Thoracic aorta (tissue), 2 donors: ENCODE data around the gene MYOM1. TPM values are rescaled to one million over a fixed set of nuclear protein-coding genes. Genes with fewer than 3 reads are reported as not detected.

Experiments
- ATAC-seq: fragments of 150-250 bp; one replicate; pipeline ENCODE4 v1.8.0; 2017; ENCODE audit warnings: low read depth; ENCODE audit not compliant: insufficient number of reproducible peaks, low FRiP score
- DNase-seq: peaks from one replicate; pipeline ENCODE4 v3.0.0-alpha.2; 2020; ENCODE audit warnings: low spot score
- H3K27ac ChIP-seq, 2 donors: fragments of 200-600 bp; sonication (generic); 1 replicate in 1 of 2; 2 replicates in 1 of 2; pipeline ENCODE4 v1.5.1; 2016; ENCODE audit warnings: mild to moderate bottlenecking in 2 of 2, moderate library complexity in 2 of 2
- H3K27me3 ChIP-seq: fragments of 200-600 bp; sonication (generic); replicated peaks from 2 replicates; pipeline ENCODE4 v1.6.0; 2016; ENCODE audit warnings: mild to moderate bottlenecking; ENCODE audit not compliant: insufficient read depth
- H3K36me3 ChIP-seq: fragments of 200-600 bp; sonication (generic); one replicate; pipeline ENCODE4 v1.5.1; 2016
- H3K4me1 ChIP-seq, 2 donors: fragments of 200-600 bp; sonication (generic); 1 replicate in 1 of 2; 2 replicates in 1 of 2; pipeline versions ENCODE4 v1.5.1 to v1.6.0; 2016; ENCODE audit warnings: low read depth in 2 of 2, mild to moderate bottlenecking in 1 of 2; ENCODE audit not compliant: control insufficient read depth in 1 of 2
- H3K4me3 ChIP-seq: fragments of 200-600 bp; sonication (generic); 2 replicates; pipeline ENCODE4 v1.5.1; 2016; ENCODE audit warnings: mild to moderate bottlenecking
- H3K9me3 ChIP-seq: fragments of 200-600 bp; sonication (generic); 2 replicates; pipeline ENCODE4 v1.5.1; 2016
- total RNA-seq, 2 donors: library from RNA; depleted of rRNA; stranded (reverse); fragments of >200 nt; gene quantifications; one replicate each; pipeline versions ENCODE4 v1.1.0 to v1.2.3, GENCODE V29; 2016
- TF ChIP-seq, protein P1 (sequence below): fragments of 200-600 bp; sonication (generic); IDR thresholded peaks from one replicate; pipeline ENCODE4 v1.5.1; 2019; ENCODE audit warnings: antibody characterized with exemption

Gene MYOM1
- total RNA-seq, 2 donors from 2014 or later = 16.1 to 27.2 TPM

DNA sequence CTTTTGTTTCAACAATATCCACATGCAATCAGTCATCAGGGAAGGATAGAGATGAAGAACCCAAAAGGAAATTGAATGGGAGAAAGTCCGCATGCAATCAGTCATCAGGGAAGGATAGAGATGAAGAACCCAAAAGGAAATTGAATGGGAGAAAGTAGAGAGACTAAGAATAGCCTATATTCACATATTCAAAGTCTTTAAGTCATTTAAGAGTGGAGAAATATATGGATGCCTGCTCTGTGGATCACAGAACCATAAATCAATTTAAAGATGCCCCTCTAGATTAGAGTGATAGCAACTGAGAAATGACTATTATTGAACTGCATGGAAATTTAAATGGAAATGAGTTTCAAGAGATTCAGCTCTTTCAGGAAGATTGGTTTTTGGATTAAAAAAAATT is 116.8 kb downstream of the MYOM1 start:
- Histone ChIP-seq H3K27ac (no peak overlapping the region), H3K27me3 (no peaks in the 10 kb centered on the region), H3K36me3 (peaks cover 6% of the 10 kb centered on the region), H3K9me3 (no peaks in the 10 kb centered on the region), H3K4me3 (no peak overlapping the region), H3K4me1 (peaks cover 10 to 21% of the 10 kb centered on the region in 2 donors)
- ATAC-seq (no peak), DNase-seq (no peak)
- TF ChIP-seq, protein P1, sequence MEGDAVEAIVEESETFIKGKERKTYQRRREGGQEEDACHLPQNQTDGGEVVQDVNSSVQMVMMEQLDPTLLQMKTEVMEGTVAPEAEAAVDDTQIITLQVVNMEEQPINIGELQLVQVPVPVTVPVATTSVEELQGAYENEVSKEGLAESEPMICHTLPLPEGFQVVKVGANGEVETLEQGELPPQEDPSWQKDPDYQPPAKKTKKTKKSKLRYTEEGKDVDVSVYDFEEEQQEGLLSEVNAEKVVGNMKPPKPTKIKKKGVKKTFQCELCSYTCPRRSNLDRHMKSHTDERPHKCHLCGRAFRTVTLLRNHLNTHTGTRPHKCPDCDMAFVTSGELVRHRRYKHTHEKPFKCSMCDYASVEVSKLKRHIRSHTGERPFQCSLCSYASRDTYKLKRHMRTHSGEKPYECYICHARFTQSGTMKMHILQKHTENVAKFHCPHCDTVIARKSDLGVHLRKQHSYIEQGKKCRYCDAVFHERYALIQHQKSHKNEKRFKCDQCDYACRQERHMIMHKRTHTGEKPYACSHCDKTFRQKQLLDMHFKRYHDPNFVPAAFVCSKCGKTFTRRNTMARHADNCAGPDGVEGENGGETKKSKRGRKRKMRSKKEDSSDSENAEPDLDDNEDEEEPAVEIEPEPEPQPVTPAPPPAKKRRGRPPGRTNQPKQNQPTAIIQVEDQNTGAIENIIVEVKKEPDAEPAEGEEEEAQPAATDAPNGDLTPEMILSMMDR = no peak

DNA sequence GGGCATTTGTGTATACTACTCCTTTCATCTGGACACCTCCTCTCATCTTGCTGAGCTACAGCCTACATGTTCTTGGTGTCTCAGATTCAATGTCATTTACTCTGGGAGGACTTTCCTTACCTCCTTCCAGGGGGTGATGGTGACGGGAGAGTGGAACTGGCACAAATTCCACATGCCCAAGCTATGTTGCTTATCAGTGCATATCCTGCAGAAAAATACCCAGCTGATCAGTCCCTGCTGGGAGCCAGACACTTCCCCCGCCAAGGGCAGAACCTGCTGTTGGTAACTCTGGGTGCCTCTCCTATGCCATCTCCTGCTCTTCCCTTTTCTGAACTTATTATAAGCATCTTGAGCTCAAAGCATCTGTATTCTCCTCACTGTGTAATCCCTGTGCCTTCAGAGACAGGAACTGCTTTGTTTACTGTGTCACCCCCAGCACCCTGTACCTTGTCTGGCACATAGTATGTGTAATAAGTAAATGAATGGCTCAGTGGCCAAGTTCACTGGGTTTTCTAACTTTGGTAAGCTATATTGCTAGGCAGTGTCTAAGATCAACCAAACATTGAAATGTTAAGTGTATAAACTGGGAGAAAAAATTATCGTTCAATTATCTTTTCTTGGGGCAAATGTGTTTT is 119.2 kb downstream of the MYOM1 start:
- H3K4me3 ChIP-seq = no peak overlapping the region
- no peaks in the 10 kb centered on the region for H3K27me3 ChIP-seq
- H3K9me3 ChIP-seq = no peaks in the 10 kb centered on the region
- peaks cover 6% of the 10 kb centered on the region for H3K36me3 ChIP-seq
- H3K27ac ChIP-seq = no peak overlapping the region
- TF ChIP-seq, protein P1 = no peak
- no peak for ATAC-seq
- DNase-seq = no peak
- H3K4me1 ChIP-seq = peaks cover 10 to 27% of the 10 kb centered on the region in 2 donors

DNA sequence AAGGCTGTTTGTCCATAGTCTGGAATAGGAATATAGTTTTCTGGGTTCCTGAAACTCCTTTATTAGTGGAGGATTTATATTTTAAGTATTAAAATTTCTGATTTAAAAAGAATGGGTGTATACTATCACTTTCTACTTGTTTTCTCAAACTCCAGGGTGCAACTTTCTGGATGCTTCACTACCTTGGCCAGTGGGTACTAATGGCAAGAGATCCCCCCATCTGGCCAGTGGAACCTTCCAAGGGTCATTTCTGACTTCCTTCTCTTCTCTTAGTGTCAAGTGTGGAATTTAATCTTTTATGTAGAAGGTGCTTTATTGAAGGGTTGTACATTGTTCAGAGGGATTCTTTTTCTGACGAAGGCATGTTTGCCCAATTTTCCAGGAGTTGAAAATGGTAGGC is 120.4 kb downstream of the MYOM1 start:
- ATAC-seq = no peak
- TF ChIP-seq, protein P1 = no peak
- Histone ChIP-seq H3K4me3 (no peak overlapping the region), H3K27ac (no peak overlapping the region), H3K27me3 (no peaks in the 10 kb centered on the region), H3K9me3 (no peaks in the 10 kb centered on the region), H3K36me3 (peaks cover 6% of the 10 kb centered on the region), H3K4me1 (peaks cover 15 to 26% of the 10 kb centered on the region in 2 donors)
- no peak for DNase-seq

DNA sequence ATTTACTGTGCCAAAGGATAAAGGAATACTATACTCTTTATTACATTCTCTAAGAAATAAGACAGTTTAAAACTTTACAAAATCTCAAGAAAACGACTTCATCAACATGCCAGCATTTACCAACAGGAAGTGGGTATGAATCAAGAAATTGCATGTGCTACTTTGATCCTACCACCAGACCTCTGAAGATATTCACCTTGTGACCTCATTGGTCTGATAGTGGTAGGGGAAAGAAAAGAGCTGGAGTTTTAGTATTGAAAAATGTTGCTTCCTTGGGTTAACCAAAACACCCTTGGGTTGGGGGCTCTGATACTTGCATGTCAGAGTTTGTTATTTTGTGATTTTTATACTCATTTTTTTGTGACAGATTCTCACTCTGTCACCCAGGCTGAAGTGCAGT is 122.7 kb downstream of the MYOM1 start:
- TF ChIP-seq, protein P1 = no peak
- DNase-seq (no peak), ATAC-seq (no peak)
- peaks cover 6% of the 10 kb centered on the region for H3K36me3 ChIP-seq
- H3K4me1 ChIP-seq = peaks cover 14 to 27% of the 10 kb centered on the region in 2 donors
- H3K9me3 ChIP-seq = no peaks in the 10 kb centered on the region
- no peak overlapping the region for H3K27ac ChIP-seq
- no peaks in the 10 kb centered on the region for H3K27me3 ChIP-seq
- no peak overlapping the region for H3K4me3 ChIP-seq

DNA sequence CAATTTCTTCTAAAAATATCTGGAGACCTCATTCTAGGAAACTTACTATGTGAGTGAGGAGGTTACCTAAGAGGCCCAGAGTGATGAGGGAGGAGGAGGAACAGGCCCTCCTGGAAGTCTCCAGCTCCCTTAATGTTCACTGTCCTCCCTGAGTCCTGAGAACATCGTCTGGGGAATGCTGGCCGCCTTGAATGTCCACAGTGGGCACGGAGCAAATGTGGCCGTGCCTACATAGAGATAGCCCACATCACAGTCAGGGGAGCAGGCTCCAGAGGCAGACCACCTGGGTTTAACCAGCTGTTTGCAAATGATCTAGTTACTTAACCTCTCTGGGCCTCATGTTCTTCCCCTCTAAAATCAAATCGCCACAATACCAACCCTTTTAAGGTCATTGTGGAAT is 123.8 kb downstream of the MYOM1 start:
- TF ChIP-seq, protein P1 = no peak
- peaks cover 14 to 27% of the 10 kb centered on the region in 2 donors for H3K4me1 ChIP-seq
- H3K36me3 ChIP-seq = peaks cover 6% of the 10 kb centered on the region
- no peak overlapping the region for H3K27ac ChIP-seq
- ATAC-seq (no peak), DNase-seq (no peak)
- H3K9me3 ChIP-seq = no peaks in the 10 kb centered on the region
- no peaks in the 10 kb centered on the region for H3K27me3 ChIP-seq
- no peak overlapping the region for H3K4me3 ChIP-seq
